Measurements from ENCODE around the gene EYA3. TPM values are rescaled to one million over a fixed set of nuclear protein-coding genes. Genes with fewer than 3 reads are reported as not detected.

Gene EYA3, protein sequence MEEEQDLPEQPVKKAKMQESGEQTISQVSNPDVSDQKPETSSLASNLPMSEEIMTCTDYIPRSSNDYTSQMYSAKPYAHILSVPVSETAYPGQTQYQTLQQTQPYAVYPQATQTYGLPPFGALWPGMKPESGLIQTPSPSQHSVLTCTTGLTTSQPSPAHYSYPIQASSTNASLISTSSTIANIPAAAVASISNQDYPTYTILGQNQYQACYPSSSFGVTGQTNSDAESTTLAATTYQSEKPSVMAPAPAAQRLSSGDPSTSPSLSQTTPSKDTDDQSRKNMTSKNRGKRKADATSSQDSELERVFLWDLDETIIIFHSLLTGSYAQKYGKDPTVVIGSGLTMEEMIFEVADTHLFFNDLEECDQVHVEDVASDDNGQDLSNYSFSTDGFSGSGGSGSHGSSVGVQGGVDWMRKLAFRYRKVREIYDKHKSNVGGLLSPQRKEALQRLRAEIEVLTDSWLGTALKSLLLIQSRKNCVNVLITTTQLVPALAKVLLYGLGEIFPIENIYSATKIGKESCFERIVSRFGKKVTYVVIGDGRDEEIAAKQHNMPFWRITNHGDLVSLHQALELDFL
- total RNA-seq, result 10 to 100 TPM; 62.6 to 64.6 TPM

DNA sequence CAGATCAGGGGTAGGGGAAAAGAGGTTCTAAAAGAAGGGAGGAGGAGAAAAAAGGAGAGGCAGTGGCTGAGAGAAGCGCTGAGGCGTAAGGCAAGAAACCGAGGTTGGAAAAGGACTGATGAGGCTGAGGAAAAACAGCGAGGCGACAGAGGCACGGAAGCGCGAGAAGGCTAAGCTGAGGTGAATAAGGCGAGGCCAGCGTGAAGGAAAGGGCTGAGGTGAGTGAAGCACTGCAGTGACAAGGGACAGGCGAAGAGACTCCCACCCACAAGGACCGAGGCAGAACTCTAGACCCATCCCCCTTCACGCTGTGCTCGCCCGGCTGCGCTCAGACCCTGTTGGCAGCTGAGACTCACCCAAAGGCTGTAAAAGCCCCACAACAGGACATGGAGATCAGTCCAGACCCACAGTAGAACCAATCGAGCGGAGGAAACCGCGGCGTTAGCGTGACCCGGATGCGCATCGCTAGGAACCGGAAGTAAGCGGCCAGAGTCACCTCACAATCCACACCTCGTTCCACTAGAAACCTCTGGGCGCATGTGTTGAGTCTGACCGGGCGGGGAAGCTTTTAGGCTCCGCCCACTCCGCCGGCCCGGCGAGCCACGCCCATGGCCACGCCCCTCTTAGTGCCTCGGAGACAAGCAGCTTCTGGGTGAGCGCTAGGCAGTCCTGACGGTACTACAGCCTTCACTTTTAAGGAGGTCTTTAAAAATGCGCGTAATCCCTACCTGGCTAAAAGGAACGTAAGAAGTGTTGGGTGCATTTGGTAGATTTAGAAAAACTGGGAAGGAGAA lies at the start of gene EYA3:
Gene EYA3 (minus strand): TSS at position 443 of the 794 bp plus-strand sequence. CDS start 30,584 bp downstream, outside the sequence.
- Mint-ChIP-seq H3K9me3 (no peaks in the 10 kb centered on the region), H3K4me1 (ENCODE audit: low read depth in 2 of 2) (peaks cover 30 to 41% of the 10 kb centered on the region in 2 donors), H3K4me3 (peak within 1 kb of the TSS; percentile 99), H3K27me3 (peaks cover 0 to 2% of the 10 kb centered on the region in 2 donors), H3K36me3 (no peaks in the 10 kb centered on the region), H3K27ac (peak within 1 kb of the TSS; percentile 92 to 98)
- ATAC-seq, result peak; percentile 97 to 99
- DNase-seq (ENCODE audit: low spot score), result peak; percentile 99

DNA sequence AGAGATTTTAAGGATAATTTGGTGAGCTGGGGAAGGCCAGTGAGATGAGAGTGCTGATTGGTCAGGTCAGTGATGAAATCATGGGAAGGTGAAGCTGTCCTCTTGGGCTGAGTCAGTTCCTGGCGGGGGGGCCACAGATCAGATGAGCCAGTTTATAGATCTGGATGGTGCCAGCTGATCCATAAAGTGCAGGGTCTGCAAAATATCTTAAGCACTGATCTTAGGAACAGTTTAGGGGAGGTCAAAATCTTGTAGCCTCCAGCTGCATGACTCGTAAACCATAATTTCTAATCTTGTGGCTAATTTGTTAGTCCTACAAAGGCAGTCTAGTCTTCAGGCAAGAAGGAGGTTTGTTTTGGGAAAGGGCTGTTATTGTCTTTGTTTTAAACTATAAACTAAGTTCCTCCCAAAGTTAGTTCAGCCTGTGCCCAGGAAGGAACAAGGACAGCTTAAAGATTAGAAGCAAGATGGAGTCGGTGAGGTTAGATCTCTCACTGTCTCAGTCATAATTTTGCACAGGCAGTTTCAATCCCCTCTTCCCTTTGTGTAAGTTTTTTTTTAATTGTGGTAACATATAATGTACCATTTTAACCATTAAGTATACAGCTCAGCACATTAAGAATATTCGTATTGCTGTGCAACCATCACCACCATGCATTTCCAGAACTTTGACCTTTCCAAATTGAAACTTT lies 48.7 kb upstream of the EYA3 start:
- no peaks in the 10 kb centered on the region for H3K36me3 Mint-ChIP-seq
- H3K4me1 Mint-ChIP-seq (ENCODE audit: low read depth in 2 of 2), result peaks cover 31 to 35% of the 10 kb centered on the region in 2 donors
- no peak for DNase-seq (ENCODE audit: low spot score)
- ATAC-seq, result peak in 1 of 2 donors; percentile 69
- no peak overlapping the region for H3K4me3 Mint-ChIP-seq
- H3K9me3 Mint-ChIP-seq, result no peaks in the 10 kb centered on the region
- H3K27ac Mint-ChIP-seq, result peak overlapping the region; percentile 45 to 56
- peaks cover 0 to 2% of the 10 kb centered on the region in 2 donors for H3K27me3 Mint-ChIP-seq

DNA sequence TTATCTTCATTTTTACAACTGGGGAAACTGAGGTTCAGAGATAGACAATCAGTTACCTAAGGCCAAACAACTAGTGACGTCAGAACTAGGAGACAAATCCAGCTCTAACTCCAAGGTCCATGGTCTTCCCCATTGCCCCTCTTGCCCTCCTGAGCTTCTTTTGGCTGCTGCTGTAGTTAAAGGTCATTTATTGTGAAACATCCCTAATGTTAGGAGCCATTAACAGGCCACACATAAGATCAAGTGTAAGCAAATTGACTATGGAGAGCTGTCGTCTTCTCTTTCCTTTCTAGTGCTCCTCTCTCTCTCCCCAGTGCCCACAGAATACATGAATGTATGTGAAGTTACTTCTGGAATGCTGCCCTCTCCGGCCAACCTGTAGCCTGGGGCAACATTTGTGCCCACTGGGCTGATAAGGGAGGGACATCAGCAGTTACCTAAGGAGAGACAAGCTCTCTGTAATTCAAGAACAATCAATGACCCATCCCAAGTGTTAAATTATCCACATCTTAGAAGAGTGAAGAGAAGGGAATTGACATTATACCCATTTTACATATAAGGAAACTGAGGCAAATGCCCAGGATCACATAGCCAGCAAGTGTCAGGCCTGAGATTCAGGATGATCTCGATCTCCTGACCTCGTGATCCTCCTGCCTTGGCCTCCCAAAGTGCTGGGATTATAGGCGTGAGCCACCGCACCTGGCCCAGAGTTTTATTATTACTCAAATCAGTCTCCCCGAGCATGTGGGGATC lies 47.9 kb upstream of the EYA3 start:
- Mint-ChIP-seq H3K36me3 (no peaks in the 10 kb centered on the region), H3K27ac (peak overlapping the region; percentile 45 to 56), H3K27me3 (peaks cover 0 to 2% of the 10 kb centered on the region in 2 donors), H3K9me3 (no peaks in the 10 kb centered on the region), H3K4me1 (ENCODE audit: low read depth in 2 of 2) (peaks cover 31 to 35% of the 10 kb centered on the region in 2 donors), H3K4me3 (no peak overlapping the region)
- ATAC-seq (no peak), DNase-seq (ENCODE audit: low spot score) (no peak)

DNA sequence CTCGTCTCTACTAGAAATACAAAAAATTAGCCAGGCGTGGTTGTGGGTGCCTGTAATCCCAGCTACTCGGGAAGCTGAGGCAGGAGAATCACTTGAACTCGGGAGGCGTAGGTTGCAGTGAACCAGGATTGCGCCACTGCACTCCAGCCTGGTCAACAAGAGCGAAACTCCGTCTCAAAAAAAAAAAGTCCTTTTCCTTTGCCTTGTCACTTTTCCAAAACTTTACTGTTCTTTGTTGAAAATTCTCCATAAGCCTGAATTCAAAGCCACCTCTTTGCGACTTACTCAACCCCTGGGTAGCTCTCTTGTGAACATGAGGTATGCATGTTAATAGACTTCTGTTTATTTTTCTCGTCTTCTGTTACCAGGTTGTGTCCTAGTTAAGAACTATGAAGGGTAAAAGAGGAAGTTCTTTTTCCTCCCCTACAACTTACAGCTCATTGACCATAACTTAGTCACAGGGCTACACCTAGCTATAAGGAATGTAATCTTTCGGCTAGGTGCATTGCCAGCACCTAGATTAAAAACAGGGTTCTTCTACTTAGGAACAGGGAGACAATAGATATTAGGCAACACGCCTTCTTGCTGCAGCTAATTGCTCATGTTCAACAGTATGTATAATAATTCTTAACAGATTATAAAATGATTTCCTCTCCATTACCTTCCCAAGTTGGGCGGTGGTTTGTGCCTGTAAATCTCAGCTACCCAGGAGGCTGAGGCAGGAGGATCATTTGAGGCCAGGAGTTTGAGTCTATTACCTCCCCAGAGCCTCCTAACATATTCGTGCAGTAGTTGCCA lies 47.2 kb upstream of the EYA3 start:
- DNase-seq (ENCODE audit: low spot score) (no peak), ATAC-seq (no peak)
- Mint-ChIP-seq H3K36me3 (no peaks in the 10 kb centered on the region), H3K9me3 (no peaks in the 10 kb centered on the region), H3K4me1 (ENCODE audit: low read depth in 2 of 2) (peaks cover 31 to 35% of the 10 kb centered on the region in 2 donors), H3K4me3 (no peak overlapping the region), H3K27ac (peak overlapping the region in 1 of 2 donors; percentile 56), H3K27me3 (peaks cover 0 to 2% of the 10 kb centered on the region in 2 donors)

DNA sequence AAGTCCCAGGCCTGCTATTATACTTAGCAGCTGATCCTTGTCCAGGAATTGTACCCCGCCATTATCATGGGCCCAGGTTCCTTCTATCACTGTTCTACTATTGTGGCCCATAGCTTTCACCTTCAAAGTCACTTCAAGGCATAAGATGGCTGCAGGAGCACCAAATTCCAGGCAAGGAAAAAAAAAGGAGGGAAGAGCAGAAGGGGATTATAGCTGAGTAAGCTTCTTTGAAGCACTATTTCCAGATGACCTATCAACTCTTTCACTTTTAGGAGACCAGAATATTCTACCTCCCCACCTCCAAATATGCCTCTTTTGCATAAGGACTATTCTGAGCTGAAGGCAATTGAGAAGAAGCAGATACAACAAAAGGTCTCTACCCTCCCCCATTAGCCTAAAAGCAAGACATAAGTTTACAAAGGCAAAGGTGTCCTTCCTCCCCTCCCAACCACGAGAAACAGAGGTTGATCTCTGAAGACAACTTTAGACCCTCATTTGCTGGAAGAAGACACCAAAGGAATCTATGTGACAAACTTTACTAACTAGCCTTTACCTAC lies 46.3 kb upstream of the EYA3 start:
- Mint-ChIP-seq H3K27ac (peak overlapping the region in 1 of 2 donors; percentile 24), H3K27me3 (peaks cover 0 to 2% of the 10 kb centered on the region in 2 donors)

DNA sequence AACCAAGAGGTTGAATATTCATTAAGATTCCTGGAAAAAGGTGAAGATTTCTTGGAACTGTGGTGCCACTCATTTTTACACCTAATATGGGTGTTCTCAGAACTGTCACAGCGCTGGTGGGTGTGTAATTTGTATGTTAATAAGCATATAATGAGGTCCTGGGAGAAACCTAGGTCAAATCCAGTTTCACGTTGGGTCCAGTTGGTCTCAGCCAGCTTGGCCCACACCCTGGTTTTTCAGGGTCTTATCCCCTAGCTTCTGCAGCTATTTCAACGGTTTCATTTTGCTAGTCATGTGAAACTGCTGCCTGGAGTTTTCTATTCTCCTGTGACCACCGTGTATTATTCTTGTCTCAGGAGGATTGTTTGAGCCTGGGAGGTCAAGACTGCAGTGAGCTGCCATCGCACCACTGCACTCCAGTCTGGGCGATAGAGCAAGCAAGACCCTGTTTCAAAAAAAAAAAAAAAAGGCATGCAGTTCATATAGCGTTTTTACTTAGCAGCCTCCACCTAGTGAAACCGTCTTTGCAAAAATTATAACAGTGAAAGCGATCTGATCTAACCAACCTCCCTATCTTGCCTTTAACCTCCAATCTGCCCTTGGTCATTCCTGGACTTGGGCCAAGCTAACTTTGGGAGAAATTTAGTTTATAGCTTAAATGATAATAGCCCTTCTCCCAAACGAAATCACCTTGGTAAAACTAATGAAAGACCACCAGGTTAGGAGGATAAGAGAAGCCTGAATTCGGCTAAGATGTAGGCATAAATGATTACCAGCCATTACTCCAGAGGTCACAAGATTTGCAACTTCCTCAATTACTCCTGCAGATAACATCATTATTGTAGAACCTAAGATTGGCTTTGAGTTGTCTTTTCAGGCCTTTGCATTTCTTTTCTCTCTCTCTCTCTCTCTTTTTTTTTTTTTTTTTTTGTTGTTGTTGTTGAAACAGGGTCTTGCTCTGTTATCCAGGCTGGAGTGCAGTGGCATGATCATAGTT lies 44.1 kb upstream of the EYA3 start:
- Mint-ChIP-seq H3K4me3 (no peak overlapping the region), H3K27ac (peak overlapping the region in 1 of 2 donors; percentile 27), H3K27me3 (peaks cover 0 to 2% of the 10 kb centered on the region in 2 donors), H3K4me1 (ENCODE audit: low read depth in 2 of 2) (peaks cover 32 to 34% of the 10 kb centered on the region in 2 donors), H3K36me3 (no peaks in the 10 kb centered on the region), H3K9me3 (no peaks in the 10 kb centered on the region)
- DNase-seq (ENCODE audit: low spot score), result no peak
- no peak for ATAC-seq

More for the DNA sequence above, 46.3 kb upstream of the EYA3 start:
- H3K9me3 Mint-ChIP-seq, result no peaks in the 10 kb centered on the region
- no peaks in the 10 kb centered on the region for H3K36me3 Mint-ChIP-seq
- peaks cover 38 to 41% of the 10 kb centered on the region in 2 donors for H3K4me1 Mint-ChIP-seq (ENCODE audit: low read depth in 2 of 2)
- ATAC-seq (no peak), DNase-seq (ENCODE audit: low spot score) (no peak)
- no peak overlapping the region for H3K4me3 Mint-ChIP-seq

DNA sequence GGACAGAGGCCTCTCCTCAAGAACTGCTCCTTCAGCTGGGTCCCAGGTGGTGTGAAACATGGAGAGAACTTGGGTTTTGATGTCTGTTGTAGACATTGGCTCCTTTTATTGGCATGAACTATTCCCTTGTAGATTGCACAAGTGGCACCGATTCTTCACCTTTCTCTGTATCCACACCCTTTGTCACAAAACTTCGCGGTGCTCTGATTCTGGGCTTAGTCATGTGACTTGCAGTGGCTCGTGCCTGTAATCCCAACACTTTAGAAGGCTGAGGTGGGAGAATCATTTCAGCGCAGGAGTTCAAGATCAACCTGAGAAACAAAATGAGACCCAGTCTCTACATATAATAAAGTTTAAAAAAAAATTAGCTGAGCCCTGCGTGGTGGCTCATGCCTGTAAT lies 42.5 kb upstream of the EYA3 start:
- no peak overlapping the region for H3K4me3 Mint-ChIP-seq
- no peak overlapping the region for H3K27ac Mint-ChIP-seq
- no peaks in the 10 kb centered on the region for H3K36me3 Mint-ChIP-seq
- no peaks in the 10 kb centered on the region for H3K9me3 Mint-ChIP-seq
- H3K4me1 Mint-ChIP-seq (ENCODE audit: low read depth in 2 of 2), result peaks cover 27 to 31% of the 10 kb centered on the region in 2 donors
- no peak for ATAC-seq
- no peak for DNase-seq (ENCODE audit: low spot score)
- H3K27me3 Mint-ChIP-seq, result no peaks in the 10 kb centered on the region

DNA sequence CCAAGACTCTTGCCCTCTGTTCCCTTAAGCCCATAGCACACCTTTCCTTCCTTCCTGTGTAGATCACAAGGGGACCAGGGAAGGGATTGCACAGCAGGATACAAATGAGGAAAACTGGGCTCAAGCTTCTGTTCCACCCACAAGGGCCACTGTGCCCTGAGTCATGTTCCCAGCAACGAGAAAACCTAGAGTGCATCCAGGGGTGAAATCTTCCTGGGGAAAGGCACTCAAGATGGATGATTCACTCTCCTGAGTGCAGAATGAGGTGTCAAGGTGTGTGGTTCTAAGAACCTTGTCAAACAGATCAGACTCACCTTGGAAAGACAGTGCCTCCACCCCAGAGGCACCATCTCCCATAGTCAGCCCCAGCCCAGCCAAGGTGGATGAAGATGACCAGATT lies 40.7 kb upstream of the EYA3 start:
- peak overlapping the region in 1 of 2 donors; percentile 83 for H3K27ac Mint-ChIP-seq
- DNase-seq (ENCODE audit: low spot score), result no peak
- peaks cover 22 to 26% of the 10 kb centered on the region in 2 donors for H3K4me1 Mint-ChIP-seq (ENCODE audit: low read depth in 2 of 2)
- H3K36me3 Mint-ChIP-seq, result no peaks in the 10 kb centered on the region
- no peak overlapping the region for H3K4me3 Mint-ChIP-seq
- ATAC-seq, result no peak
- H3K27me3 Mint-ChIP-seq, result no peaks in the 10 kb centered on the region
- H3K9me3 Mint-ChIP-seq, result no peaks in the 10 kb centered on the region

DNA sequence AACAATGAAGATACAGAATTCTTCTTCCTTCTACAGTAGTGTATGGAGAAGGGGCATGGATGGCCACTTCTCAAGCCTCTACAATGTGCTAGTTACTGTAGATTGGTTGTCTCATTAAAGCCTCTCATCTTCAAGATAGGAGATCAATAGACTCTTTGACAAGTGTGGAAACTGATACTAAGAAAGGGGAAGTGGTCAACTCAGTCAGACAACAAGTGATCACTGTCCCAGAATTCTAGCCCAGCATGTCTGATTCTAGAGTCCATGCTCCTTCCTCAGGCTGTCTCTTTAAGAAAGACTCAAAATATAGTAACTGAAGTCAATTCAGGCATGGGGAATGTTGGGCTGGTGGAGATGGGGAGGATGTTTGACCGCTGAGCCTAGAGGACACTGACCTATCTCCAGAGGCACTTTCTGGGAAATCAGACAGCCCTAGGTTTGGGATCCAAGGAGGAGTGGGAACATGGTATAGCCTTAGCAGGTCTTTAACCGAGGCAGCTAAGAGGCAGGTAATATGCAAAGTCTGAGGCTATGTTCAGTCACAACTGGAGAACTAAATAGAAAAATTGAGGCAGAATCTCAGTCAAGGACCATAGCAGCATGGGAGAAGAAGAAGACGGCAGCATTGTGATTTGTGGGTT lies 39.3 kb upstream of the EYA3 start:
- H3K4me3 Mint-ChIP-seq, result peak overlapping the region; percentile 33
- DNase-seq (ENCODE audit: low spot score) (no peak), ATAC-seq (peak; percentile 53 to 56)
- peak overlapping the region; percentile 57 to 83 for H3K27ac Mint-ChIP-seq
- no peaks in the 10 kb centered on the region for H3K36me3 Mint-ChIP-seq
- peaks cover 29% of the 10 kb centered on the region in 2 donors for H3K4me1 Mint-ChIP-seq (ENCODE audit: low read depth in 2 of 2)
- H3K9me3 Mint-ChIP-seq, result no peaks in the 10 kb centered on the region
- no peaks in the 10 kb centered on the region for H3K27me3 Mint-ChIP-seq

DNA sequence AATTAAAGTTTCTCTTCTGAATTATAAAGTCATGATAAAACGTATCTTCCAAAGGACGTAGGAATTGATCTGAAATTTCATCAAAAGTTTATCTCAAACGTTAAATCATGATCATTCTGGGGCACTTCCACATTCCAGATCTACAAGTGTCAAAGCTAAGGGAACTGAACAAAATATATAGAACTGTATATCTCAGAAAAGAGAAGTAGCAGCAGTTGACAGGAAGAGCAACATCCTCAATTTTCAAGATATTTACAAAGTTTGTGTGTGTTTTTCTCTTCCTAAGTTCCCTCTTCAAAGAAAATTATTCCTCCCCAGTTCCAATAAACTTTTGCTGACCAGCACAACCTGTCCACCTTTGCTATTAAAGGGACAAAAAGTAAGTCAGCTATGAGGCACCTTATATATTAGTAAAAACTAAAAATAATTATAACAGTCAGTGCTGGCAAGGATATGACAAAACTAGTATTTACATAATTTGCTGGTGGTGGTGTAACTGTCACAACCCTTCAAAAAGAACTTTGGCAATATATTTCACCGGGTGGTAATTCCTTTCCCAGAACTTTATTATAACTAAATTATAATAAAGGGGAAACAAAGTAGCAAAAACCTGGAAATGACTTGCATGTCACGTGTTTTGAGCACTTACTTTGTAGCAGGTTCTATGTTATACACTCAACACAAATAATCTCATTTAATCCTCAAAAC lies 38.5 kb upstream of the EYA3 start:
- peaks cover 29 to 31% of the 10 kb centered on the region in 2 donors for H3K4me1 Mint-ChIP-seq (ENCODE audit: low read depth in 2 of 2)
- H3K27ac Mint-ChIP-seq, result peak overlapping the region; percentile 57 to 83
- H3K27me3 Mint-ChIP-seq, result no peaks in the 10 kb centered on the region
- no peaks in the 10 kb centered on the region for H3K9me3 Mint-ChIP-seq
- peak overlapping the region; percentile 33 for H3K4me3 Mint-ChIP-seq
- no peak for ATAC-seq
- DNase-seq (ENCODE audit: low spot score), result no peak
- no peaks in the 10 kb centered on the region for H3K36me3 Mint-ChIP-seq
